Measurements from ENCODE around the gene CCM2.

CCM2 gene

DNA sequence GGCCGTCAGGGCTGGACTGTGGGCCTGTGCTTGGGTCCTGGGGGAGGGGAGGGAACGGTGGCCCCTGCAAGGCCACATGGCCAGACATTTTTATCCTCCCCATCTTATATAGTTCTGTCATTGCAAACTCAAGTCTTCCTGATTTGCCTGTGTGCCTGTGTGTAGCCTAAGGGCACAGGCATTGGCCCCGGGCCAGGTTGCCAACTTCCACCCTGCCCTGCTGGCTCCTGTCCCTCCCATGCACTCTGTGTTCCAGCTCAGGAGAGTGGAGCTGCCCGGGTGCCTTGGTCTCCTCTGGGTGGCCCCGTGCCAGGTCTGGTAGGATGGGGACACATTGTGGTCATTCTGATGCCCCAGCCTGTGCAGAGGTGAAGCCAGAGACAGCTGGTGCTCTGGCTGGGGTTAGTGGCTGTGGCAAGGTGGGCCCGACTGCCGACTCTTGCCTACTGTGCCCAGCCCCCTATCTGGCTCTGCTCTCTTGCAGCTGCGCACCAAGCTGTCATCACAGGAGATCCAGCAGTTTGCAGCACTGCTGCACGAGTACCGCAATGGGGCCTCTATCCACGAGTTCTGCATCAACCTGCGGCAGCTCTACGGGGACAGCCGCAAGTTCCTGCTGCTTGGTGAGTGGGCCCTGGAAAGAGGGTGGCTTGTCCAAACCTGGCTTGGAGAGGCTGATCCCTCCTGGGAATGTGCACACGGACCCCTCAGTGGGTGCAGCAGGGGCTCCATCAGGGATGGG is 74.0 kb downstream of the CCM2 start:
- no peak overlapping the region for H3K4me3 ChIP-seq (ENCODE audit: low read depth, low read length)
- no peak for DNase-seq (ENCODE audit: low read depth)

DNA sequence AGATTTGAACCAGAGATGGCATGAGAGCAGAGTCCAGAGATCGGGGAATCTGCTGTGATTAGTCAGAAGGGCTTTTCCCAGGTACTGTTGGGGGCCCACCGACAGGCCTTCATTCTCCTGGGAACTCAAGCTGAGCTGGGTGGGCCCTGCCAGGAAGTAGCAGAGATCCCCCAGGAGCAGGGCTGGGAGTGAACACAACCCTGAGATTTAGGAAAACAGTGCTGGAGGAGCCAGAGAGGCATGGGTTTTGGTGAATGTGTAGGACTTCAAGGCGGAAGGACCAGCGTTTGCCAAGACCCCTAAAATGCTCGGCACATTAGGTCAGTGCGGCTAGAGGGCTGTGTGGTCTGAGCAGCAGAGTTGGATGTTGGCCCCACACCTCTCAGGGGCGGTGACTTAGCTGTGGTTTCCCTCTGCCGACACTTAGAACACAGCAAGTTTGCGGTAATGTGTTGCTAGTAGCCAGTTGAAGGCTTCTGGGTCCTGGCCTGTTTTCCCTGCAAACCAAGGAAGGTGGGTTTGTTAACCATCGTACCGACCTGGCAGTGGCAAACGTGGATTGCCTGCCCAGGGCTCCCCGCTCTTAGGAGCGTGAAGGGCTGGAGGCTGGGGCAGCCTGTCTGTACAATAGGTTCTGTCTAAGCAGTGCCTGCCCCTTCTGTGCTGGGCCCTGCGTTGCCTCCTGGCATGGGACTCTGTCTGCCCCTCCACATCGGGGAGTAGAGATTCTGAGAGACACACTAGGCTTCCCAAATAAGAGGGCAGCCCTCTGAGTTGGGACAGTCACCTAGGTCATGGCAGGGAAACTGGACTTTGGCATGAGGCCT is 74.7 kb downstream of the CCM2 start:
- DNase-seq (ENCODE audit: low read depth) = no peak
- no peak overlapping the region for H3K4me3 ChIP-seq (ENCODE audit: low read depth, low read length)

DNA sequence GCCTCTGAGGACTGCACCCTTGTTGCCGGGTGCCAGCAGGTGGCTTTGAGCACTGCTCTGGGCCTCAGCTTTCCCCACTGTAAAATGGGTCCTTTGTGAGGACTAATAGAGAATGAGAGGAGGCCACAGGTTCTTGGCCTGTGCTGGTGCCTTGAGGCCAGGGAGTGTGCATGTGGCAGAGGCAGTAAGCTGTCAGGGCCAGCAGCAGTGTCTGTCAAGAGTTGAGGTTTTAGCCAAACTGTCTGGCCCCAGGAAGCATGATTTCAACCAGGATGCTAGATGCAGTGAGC is 75.3 kb downstream of the CCM2 start:
- no peak overlapping the region for H3K4me3 ChIP-seq (ENCODE audit: low read depth, low read length)
- DNase-seq (ENCODE audit: low read depth) = no peak

DNA sequence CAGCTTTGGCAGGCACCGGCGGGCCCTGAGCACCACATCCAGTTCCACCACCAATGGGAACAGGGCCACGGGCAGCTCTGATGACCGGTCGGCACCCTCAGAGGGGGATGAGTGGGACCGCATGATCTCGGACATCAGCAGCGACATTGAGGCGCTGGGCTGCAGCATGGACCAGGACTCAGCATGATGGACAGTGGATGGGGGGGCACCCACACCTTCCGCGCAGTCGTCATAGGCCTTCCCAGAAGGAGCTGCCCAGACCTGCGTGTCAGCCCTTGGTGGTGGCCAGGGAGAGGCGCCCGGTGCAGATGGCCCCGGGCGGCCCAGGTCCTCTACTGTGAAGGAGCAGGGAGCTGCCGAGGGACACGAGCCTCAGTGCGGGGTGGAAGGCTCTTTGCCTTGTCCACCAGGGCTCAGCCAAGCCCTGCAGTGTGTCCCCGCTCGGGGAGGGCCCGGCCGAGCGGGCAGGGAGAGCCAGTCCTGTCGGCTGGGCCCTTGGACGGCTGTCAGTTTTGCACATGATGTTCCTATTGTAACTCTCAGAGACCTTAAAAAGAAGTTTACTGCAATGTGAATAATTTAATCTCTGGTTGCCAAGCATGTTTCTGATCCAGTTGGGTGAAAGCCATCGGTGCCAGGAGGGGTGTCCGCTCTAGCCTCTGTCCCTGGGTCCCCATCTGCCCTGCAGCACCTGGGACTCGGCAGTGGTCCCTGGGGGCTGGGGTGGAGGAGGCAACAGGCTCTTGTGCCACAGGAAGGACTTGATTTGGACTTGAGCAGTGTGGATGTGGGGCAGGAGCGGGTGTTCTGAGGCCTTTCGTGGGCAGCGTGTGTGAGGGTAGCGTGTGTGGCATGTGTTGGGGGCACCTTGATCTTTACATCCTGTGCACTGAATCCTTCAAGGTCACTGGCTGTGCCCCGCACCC is 76.1 kb downstream of the CCM2 start:
- DNase-seq (ENCODE audit: low read depth) = no peak
- no peak overlapping the region for H3K4me3 ChIP-seq (ENCODE audit: low read depth, low read length)

DNA sequence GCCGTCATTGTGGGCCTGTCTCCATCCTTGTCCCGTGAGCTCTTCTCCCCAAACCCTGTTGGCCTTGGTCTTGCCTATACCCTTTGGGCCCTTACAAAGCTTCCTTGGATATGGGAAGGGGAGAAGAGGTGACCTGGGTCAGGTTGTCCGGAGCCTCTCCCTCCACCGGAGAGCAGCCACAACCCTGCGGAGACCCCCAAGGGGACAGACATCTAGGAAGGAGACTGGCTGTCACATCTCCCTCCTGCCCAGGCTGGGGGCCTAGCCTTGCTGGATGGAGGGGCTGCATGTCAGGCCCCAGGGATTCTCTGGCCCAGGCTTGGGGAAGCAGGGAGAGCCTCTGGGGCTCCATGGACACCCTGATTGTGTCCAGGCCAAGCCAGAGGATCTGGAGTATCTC is 76.9 kb downstream of the CCM2 start:
- H3K4me3 ChIP-seq (ENCODE audit: low read depth, low read length) = no peak overlapping the region
- DNase-seq (ENCODE audit: low read depth) = no peak

DNA sequence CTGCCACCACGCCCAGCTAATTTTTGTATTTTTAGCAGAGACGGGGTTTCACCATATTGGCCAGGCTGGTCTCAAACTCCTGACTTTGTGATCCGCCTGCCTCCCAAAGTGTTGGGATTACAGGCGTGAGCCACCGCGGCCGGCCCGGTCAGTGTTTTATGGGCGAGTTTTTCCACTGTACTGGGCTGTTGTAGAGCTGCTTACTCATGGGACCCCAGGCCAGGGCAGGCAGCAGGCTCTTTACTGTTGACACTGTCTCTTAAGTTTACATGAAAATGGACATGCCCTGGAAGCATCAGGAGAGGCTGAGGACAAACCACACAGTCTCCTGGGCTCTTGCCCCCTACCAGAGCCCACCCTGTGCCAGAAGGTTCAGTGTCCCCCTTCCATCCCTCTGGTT is 77.6 kb downstream of the CCM2 start:
- H3K4me3 ChIP-seq (ENCODE audit: low read depth, low read length) = no peak overlapping the region
- DNase-seq (ENCODE audit: low read depth) = no peak

DNA sequence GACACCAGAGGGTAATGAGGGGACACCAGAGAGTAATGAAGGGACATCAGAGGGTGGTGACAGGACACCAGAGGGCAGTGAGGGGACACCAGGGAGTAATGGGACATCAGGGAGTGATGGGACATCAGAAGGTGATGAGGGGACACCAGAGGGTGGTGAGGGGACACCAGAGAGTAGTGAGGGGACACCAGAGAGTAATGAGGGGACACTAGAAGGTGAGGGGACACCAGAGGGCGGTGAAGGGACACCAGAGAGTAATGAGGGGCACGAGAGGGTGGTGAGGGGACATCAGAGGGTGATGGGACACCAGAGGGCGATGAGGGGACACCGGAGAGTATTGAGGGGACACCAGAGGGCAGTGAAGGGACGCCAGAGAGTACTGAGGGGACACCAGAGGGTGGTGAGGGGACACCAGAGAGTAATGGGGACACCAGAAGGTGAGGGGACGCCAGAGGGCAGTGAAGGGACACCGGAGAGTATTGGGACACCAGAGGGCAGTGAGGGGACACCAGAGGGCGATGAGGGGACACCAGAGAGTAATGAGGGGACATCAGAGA is 78.2 kb downstream of the CCM2 start:
- DNase-seq (ENCODE audit: low read depth) = no peak
- H3K4me3 ChIP-seq (ENCODE audit: low read depth, low read length) = no peak overlapping the region

DNA sequence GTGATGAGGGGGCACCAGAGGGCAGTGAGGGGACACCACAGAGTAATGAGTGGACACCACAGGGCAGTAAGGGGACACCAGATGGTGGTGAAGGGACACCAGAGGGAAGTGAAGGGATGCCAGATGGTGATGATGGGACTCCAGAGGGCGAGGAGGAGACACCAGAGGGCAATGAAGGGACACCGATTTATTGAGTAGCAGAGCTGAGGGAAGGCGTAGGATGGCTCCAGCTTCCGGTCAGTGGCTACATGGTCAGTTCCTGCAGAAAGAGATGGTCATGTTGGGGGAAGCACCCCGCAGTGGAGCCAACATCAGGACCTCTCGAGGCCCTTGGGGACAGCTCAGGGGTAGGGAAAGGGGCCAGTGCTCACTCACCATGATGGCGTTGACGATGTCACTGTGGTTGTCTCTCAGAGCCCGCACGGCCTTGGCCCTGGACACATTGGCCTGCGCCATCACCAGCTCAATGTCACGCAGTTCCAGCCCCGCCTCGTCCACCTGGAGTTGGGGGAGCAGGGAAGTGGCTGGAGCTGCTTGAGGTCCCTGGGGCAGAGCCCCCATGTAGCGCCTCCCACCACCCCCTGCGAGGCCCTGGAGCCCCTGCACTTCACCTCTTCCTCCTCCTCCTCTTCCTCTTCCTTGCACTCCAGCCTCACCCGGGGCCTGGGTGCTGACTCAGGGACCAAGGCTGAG is 80.4 kb downstream of the CCM2 start:
- H3K4me3 ChIP-seq (ENCODE audit: low read depth, low read length) = no peak overlapping the region
- DNase-seq (ENCODE audit: low read depth) = no peak

DNA sequence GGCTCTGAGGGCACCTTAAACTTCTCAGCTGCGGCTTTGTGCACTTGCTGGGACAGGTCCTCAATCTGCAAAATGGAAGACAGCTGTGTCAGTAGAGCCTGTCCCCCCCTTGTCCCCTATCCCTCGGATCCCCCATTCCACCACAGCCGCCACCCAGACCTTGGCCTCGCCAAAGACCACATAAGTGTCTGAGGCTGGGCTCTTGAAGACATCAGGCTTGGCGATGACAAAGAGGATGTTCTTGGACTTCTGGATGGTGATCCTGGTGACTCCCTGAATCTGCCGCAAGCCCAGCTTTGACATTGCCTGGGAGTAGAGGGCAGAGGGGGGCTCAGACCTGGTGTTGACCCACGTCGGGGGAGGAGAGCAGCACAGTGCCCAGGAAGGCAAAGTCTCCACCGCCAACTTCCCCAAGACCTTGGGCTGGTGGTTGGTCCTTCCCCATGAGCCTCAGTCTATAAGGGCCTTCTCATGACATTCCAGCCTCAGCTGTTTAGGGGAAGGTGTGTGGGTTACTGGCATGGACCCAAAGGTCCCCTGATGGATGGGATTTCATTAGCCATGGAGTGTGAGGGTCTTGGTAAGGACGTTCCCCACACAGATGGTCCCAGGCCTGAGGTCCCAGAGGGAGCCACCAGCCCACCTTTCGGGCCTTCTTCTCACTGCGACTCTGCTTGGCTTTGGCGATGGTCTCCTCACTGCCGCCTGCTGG is 81.1 kb downstream of the CCM2 start:
- no peak overlapping the region for H3K4me3 ChIP-seq (ENCODE audit: low read depth, low read length)
- DNase-seq (ENCODE audit: low read depth) = no peak

DNA sequence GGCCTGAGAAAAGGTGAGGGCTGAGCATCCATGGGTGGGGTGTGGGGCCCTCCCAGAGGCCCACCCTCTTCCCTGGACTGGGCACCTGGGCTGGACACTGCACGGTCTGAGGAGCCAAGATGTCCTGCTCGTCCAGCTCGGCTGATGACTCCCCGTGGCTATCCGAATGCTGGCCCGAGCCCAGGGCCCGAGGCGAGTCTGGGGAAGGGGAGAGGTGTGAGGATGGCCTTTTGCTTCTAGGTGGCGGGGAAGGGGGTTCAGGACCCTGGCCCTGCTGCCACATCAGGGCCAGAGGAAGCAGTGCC is 81.6 kb downstream of the CCM2 start:
- H3K4me3 ChIP-seq (ENCODE audit: low read depth, low read length) = no peak overlapping the region
- no peak for DNase-seq (ENCODE audit: low read depth)

DNA sequence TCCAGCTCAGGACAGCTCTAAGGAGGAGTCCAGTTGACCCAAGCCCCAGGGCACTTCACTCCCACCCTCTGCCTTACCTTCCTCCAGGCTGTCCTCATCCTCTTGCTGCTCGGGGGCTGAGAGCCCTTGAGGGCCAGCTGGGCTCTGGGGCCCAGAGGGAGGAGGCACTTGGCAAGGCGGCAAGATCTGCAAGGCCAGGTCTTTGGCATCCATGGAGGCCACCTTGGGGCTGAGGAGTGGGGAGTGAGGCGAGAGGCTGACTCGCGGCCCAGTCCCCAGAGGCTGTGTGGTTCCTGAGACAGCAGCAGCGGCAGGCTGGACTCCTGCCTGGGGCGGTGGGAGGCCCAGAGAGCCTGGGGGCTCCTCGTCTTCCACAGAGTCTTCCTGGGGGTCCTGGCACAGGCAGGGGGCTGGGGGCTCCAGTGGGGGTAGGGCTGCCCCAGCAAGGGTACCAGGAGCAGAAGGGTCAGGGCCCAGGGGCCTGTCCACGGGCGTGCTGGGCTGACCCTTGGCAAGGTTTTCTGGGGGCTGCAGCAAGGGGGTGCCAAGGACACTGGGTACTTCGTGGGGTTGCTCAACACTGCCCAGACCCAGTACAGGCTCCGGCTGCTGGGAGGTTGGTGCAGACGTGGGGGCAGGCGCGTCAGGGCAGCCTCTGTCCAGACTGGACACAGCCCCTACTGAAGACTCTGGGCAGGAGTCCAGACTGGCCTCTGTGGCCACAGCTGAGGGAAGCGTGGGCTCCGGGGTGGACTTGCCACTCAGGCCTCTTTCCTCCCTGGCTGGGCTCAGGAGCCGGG is 82.2 kb downstream of the CCM2 start:
- H3K4me3 ChIP-seq (ENCODE audit: low read depth, low read length) = no peak overlapping the region
- DNase-seq (ENCODE audit: low read depth) = no peak

DNA sequence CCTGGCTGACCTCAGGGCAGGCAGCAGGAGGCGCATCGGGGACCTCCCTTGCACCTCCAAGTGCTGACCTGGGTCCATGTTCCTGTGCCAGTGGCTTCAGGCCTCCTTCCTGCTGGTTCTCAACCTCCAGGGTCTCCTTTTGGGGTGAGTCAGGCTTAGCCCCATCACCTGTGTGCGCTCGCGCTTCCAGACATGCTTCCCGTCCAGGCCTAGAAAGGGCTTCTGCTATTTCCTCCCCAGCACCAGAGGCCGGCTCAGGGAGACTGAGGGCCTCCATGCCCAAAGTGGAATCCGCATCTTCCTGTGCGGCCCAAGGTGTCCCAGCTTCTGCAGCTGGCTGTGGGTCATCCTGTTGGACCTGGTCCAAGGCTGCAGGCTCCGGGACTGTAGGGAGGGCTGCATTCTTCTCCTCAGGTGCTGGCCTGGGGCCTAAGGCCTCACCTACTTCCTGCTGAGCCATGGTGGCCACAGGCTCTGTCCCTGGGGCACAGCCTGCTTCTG is 82.9 kb downstream of the CCM2 start:
- H3K4me3 ChIP-seq (ENCODE audit: low read depth, low read length) = no peak overlapping the region
- DNase-seq (ENCODE audit: low read depth) = no peak

DNA sequence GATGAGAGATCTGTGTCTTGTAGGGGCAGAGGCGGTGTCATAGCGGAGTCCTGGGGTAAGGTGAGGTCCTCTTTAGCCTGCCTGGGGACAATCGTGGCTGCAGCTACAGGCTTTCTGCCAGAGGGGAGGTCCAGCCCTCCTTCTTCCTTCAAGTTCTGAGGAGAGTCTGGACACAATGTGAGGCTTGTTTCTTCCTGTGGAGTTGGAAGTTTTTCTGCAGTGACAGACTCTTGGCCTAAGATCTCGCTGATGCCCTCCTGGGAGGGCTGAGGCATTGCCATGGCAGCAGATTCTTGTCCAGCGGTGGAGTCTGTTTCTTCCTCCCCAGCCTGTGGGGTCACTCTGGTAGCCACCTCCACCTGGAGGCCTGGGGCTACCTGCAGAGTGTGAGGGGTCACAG is 84.3 kb downstream of the CCM2 start:
- H3K4me3 ChIP-seq (ENCODE audit: low read depth, low read length) = no peak overlapping the region
- DNase-seq (ENCODE audit: low read depth) = no peak

DNA sequence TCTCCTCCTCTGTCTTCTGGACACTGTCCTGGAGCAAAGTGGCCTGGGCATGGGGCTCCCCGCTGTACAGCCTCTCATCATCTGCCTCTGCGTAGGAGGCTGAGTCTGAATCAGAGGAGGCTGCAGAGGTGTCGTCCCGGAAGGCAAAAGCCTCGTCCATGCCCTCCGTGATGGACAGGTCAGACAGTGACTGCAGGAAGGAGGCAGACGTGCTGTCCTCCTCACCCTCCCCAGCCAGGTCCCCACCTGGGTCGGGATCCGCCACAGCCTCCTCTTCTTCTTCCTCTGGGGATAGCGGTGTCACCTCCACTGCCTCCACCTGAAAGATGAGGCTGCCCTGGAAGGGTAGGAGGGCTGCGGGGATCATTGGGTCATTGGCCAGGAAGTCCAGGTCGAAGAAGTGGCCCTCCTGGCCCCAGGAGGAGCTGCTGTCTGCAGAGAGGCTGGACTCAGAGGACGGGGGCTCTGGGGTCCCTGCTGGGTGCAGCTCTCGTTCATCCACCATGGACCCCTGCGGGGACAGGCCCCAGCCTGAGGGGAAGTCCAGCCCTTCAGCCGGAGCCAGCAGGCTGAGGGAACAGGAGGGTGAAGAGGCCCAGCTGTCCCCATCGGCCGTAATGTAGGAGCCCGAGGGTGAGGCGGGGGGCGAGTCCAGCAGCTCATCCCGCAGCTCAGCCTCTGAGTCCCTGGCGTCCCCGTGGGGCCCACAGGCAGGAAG is 85.1 kb downstream of the CCM2 start:
- H3K4me3 ChIP-seq (ENCODE audit: low read depth, low read length) = no peak overlapping the region
- DNase-seq (ENCODE audit: low read depth) = no peak

DNA sequence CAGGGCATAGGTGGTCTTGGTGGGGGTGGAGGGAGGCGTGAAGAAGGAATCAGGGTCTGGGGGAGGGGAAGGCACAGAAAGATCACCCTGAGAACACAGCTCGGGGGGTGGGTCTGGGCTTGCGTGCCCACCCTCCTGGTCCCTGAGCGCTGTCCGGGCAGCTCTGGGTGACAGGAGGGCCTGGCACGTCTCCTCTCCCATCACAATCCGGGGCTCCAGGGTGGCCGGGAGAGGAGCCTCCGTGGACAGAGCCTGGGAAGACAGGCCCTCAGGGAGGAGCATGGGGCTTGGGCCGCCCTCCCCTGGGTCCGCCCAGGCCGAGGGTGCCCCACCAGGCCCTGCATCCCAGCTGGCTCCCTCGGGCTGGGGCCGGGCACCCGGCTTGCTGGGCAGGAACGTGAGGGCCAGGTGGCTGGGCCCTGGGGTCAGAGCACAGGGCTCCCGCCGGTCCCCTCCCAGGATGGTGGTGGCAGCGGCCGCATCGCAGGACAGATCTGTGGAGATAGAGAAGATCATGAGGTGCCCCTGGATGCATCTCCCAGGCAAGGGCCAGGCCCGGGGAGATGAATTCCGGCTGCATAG is 85.7 kb downstream of the CCM2 start:
- DNase-seq (ENCODE audit: low read depth) = no peak
- H3K4me3 ChIP-seq (ENCODE audit: low read depth, low read length) = no peak overlapping the region

DNA sequence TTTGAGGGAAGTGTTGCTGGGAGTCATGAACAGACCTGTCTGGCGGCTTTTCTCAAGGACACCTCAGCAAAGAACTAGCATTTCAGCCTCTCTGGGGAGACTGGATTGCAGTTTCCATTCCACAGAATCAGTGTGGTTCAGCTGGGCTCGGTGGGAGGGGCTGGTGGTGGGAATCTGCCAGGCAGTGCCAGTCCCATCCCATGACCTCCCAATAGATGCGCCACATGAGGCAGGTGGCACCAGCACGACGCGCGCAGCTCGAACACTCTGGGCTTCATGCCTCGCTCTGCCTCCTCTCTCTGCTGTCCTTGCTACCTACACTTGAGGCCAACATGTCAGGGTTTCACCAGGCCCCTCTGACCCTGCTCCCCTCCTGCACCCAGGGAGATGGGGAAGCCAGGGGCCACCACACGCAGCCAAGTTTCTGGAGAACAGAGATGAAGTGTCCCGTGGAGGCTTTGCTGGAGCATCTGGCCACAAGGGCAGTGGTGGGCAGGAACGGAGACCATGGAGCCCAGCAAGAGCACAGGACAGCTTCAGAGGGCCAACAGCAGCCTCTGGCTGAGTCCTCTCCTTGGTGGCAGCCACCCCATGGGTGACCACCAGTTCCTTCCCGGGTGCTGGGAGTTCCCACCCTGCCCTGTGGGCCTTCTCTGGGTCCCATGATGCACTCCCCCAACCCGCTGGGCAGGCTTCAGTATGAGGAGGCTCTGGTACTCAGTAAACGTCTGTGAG is 86.5 kb downstream of the CCM2 start:
- DNase-seq (ENCODE audit: low read depth) = no peak

More for the DNA sequence above, 86.5 kb downstream of the CCM2 start:
- H3K4me3 ChIP-seq (ENCODE audit: low read depth, low read length) = no peak overlapping the region

Measured in skeletal muscle cell (primary cell).